Body of pancreas (tissue), 4 donors: ENCODE measurements around the gene ORAI3.

Experiments
- POLR2A ChIP-seq, 3 donors: fragments of 450-650 bp; IDR thresholded peaks; one replicate each; pipeline ENCODE4 v1.6.1; 2016; ENCODE audit warnings: antibody characterized with exemption in 3 of 3, mild to moderate bottlenecking in 2 of 3
- TF ChIP-seq, protein P1 (sequence below), 7 experiments: fragments of 450-650 bp in 4 of 7; fragments of 200-600 bp in 3 of 7; sonication (generic) in 3 of 7; IDR thresholded peaks; one replicate each; pipeline ENCODE4 v1.5.1; 2016 to 2019; ENCODE audit warnings: antibody characterized with exemption in 7 of 7

- TF ChIP-seq POLR2A (IDR thresholded peaks at IDR 0.05), result no peak
- TF ChIP-seq, protein P1, sequence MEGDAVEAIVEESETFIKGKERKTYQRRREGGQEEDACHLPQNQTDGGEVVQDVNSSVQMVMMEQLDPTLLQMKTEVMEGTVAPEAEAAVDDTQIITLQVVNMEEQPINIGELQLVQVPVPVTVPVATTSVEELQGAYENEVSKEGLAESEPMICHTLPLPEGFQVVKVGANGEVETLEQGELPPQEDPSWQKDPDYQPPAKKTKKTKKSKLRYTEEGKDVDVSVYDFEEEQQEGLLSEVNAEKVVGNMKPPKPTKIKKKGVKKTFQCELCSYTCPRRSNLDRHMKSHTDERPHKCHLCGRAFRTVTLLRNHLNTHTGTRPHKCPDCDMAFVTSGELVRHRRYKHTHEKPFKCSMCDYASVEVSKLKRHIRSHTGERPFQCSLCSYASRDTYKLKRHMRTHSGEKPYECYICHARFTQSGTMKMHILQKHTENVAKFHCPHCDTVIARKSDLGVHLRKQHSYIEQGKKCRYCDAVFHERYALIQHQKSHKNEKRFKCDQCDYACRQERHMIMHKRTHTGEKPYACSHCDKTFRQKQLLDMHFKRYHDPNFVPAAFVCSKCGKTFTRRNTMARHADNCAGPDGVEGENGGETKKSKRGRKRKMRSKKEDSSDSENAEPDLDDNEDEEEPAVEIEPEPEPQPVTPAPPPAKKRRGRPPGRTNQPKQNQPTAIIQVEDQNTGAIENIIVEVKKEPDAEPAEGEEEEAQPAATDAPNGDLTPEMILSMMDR (IDR thresholded peaks at IDR 0.05), result no peak
Observed at GRCh38 chr16:30983898-30984610, 35.2 kb downstream of the ORAI3 start.
